GM12878 (cell line): ENCODE data around the gene SIGLEC11. TPM values are rescaled to one million over a fixed set of nuclear protein-coding genes. Genes with fewer than 3 reads are reported as not detected.

ENCODE experiments used
- ATAC-seq: fragments of 200-7000 bp; cut with Tn5 transposase; 3 replicates; pipeline ENCODE4 v1.9.1; 2020; ENCODE audit warnings: mild to moderate bottlenecking, moderate library complexity
- BruUV-seq: library from RNA; stranded (reverse); fragments of 400-500 nt; replicated peaks from 2 replicates; lab custom pipeline; 2021; lab: Mats Ljungman, UMichigan
- CTCF ChIA-PET: fragments of 300-600 bp; sonication (Branson Sonifier 250); formaldehyde crosslinking; extraction: SDS; loops from one replicate; lab custom pipeline; 2021; ENCODE audit warnings: inconsistent platforms; lab: Yijun Ruan, JAX
- POLR2A ChIA-PET: fragments of 350-600 bp; formaldehyde crosslinking; extraction: SDS; loops from one replicate; lab custom pipeline; 2021; ENCODE audit warnings: inconsistent platforms; lab: Charles Lee
- RAD21 ChIA-PET: fragments of 300-600 bp; sonication (Branson Sonifier 250); formaldehyde crosslinking; loops from one replicate; lab custom pipeline; 2023; ENCODE audit warnings: antibody characterized with exemption; ENCODE audit not compliant: unreplicated experiment; lab: Charles Lee
- SMC1A ChIA-PET: fragments of 300-600 bp; sonication (Branson Sonifier 250); formaldehyde crosslinking; loops from one replicate; lab custom pipeline; 2023; ENCODE audit not compliant: unreplicated experiment, uncharacterized antibody; lab: Charles Lee
- DNase-seq: peaks from one replicate; pipeline ENCODE4 v3.0.0-alpha.2; 2011; ENCODE audit warnings: low read depth, low spot score
- FAIRE-seq: peaks from 3 replicates; lab custom pipeline; 2011; peaks lifted over from hg19 to GRCh38; lab: Jason Lieb, UNC
- H2AFZ ChIP-seq: 2 replicates; pipeline ENCODE4 v1.6.0; 2011; ENCODE audit warnings: low read depth, low read length, control low read depth; ENCODE audit not compliant: control insufficient read depth
- H3K27ac ChIP-seq: 2 replicates; pipeline ENCODE4 v1.5.1; 2011; ENCODE audit warnings: control low read depth; ENCODE audit not compliant: control insufficient read depth, insufficient read depth
- H3K27me3 ChIP-seq, 2 experiments: replicated peaks in 1 of 2; 2 replicates each; pipeline versions ENCODE4 v1.6.0 to v1.6.1; 2011; ENCODE audit warnings: low read length in 1 of 2; ENCODE audit not compliant: control insufficient read depth in 2 of 2, insufficient read depth in 2 of 2
- H3K36me3 ChIP-seq, 2 experiments: 2 replicates each; pipeline ENCODE4 v1.5.1; 2011; ENCODE audit warnings: low read length in 1 of 2; ENCODE audit not compliant: control insufficient read depth in 2 of 2, insufficient read depth in 2 of 2
- H3K4me1 ChIP-seq: 2 replicates; pipeline ENCODE4 v1.6.1; 2011; ENCODE audit warnings: mild to moderate bottlenecking, low read length, moderate library complexity, mixed read lengths; ENCODE audit not compliant: control insufficient read depth, insufficient read depth
- H3K4me2 ChIP-seq: 2 replicates; pipeline ENCODE4 v1.6.0; 2011; ENCODE audit warnings: control low read depth; ENCODE audit not compliant: control insufficient read depth, insufficient read depth
- H3K4me3 ChIP-seq: fragments of 200-600 bp; sonication (generic); 2 replicates; pipeline ENCODE4 v1.5.1; 2016
- H3K79me2 ChIP-seq: 2 replicates; pipeline ENCODE4 v1.6.0; 2011; ENCODE audit warnings: low read length; ENCODE audit not compliant: control insufficient read depth, insufficient read depth
- H3K9ac ChIP-seq: 2 replicates; pipeline ENCODE4 v1.8.0; 2011; ENCODE audit warnings: low read length, control low read depth, mixed read lengths; ENCODE audit not compliant: control insufficient read depth, insufficient read depth
- H3K9me3 ChIP-seq: replicated peaks from 3 replicates; pipeline ENCODE4 v1.5.1; 2011; ENCODE audit warnings: mild to moderate bottlenecking, low read length; ENCODE audit not compliant: control insufficient read depth, insufficient read depth
- H4K20me1 ChIP-seq: 2 replicates; pipeline ENCODE4 v1.6.0; 2011; ENCODE audit not compliant: control insufficient read depth, insufficient read depth
- HDAC6 ChIP-seq: fragments of 200-600 bp; sonication (generic); IDR thresholded peaks from one replicate; pipeline ENCODE4 v1.8.0; 2017; ENCODE audit warnings: antibody characterized with exemption; ENCODE audit not compliant: unreplicated experiment
- WGBS: methylation state at CpG from one replicate; pipeline ENCODE4 v1.1.6; 2016; ENCODE audit warnings: low lambda C conversion rate; ENCODE audit not compliant: insufficient replicate concordance, insufficient coverage; ENCODE audit errors: missing lambda C conversion rate; 5-methylcytosine and 5-hydroxymethylcytosine counted together
- in situ Hi-C: fragments of 300-500 bp; cut with MboI; formaldehyde crosslinking; loops from 9 replicates; pipeline ENCODE4 v1.14.3; 2018; ENCODE audit warnings: mixed read lengths
- intact Hi-C: fragments of 100-400 bp; cut with micrococcal nuclease; formaldehyde crosslinking; loops from one replicate; pipeline ENCODE4 v1.14.2; 2022; ENCODE audit not compliant: unreplicated experiment
- polyA plus RNA-seq, 11 experiments: library from polyadenylated mRNA; depleted of rRNA in 4 of 11; unstranded in 6 of 11; stranded (reverse) in 5 of 11; fragments of >200 nt; fragmentation: Nextera tagmentation in 4 of 11; fragmentation: Illumina TruSeq in 1 of 11; extraction: Ambion mirVana in 4 of 11; extraction: Trizol in 1 of 11; gene quantifications; 1 replicate in 1 of 11; 2 replicates in 10 of 11; pipeline versions ENCODE4 v1.2.1 to v1.2.3, GENCODE V29; 2011 to 2016; ENCODE audit warnings: inconsistent platforms in 2 of 11, missing spikeins in 2 of 11, low read depth in 1 of 11
- total RNA-seq, 4 experiments: library from RNA; depleted of rRNA in 3 of 4; stranded (reverse); fragments of >200 nt in 3 of 4; fragmentation: Illumina TruSeq in 1 of 4; extraction: Trizol in 1 of 4; gene quantifications; 2 replicates each; pipeline versions ENCODE4 v1.2.1 to v1.2.3, GENCODE V29; 2013 to 2021
- TF ChIP-seq, protein P1 (sequence below): fragments of 450-650 bp; IDR thresholded peaks from 2 replicates; pipeline ENCODE4 v1.6.1; 2017; ENCODE audit warnings: antibody characterized with exemption, mild to moderate bottlenecking, moderate library complexity

The SIGLEC11 gene
- total and polyA plus RNA-seq, 10 of the 15 experiments (the other 5 are each of a cell fraction or from before 2014, with no cell fraction given), result not detected

GRCh38 chr19:49938662-49939061, 22.3 kb downstream of the SIGLEC11 start:
- BruUV-seq, result no TSS peak
- POLR2A ChIA-PET, result no interaction called here

More at GRCh38 chr19:49938662-49939061, 22.3 kb downstream of the SIGLEC11 start:
- Histone ChIP-seq H2AFZ (no peak overlapping the region), H3K4me2 (no peak overlapping the region), H3K9me3 (no peaks in the 10 kb centered on the region), H3K4me1 (no peaks in the 10 kb centered on the region), H3K27me3 (no peaks in the 10 kb centered on the region), H4K20me1 (no peaks in the 10 kb centered on the region), H3K9ac (no peak overlapping the region), H3K79me2 (no peaks in the 10 kb centered on the region), H3K4me3 (no peak overlapping the region), H3K27ac (no peak overlapping the region), H3K36me3 (no peaks in the 10 kb centered on the region)
- ChIA-PET RAD21 (interaction anchor here (1.0 kb wide), 1 partner anchor 15 kb away, joined by 3 read pairs; no protein-coding TSS in a partner anchor), SMC1A (interaction anchor here (1.0 to 2.2 kb wide), 6 partner anchors 9 to 47 kb away, joined by 3 to 6 read pairs (median 4); partner anchors contain the start of genes ATF5 and NUP62), CTCF (interaction anchor here (1.0 to 5.0 kb wide), 10 partner anchors 9 to 346 kb away, joined by 3 to 23 read pairs (median 6); no protein-coding TSS in a partner anchor)
- WGBS, result 44% methylated on average over 4 of the region's 4 CpGs
- in situ Hi-C loops, result loop anchor here (5.0 to 10.0 kb wide), 2 partner anchors 44 to 196 kb away; no protein-coding TSS in a partner anchor
- no peak for ATAC-seq
- FAIRE-seq, result no peak
- intact Hi-C loops, result no loop called here
- no peak for TF ChIP-seq HDAC6
- TF ChIP-seq, protein P1, sequence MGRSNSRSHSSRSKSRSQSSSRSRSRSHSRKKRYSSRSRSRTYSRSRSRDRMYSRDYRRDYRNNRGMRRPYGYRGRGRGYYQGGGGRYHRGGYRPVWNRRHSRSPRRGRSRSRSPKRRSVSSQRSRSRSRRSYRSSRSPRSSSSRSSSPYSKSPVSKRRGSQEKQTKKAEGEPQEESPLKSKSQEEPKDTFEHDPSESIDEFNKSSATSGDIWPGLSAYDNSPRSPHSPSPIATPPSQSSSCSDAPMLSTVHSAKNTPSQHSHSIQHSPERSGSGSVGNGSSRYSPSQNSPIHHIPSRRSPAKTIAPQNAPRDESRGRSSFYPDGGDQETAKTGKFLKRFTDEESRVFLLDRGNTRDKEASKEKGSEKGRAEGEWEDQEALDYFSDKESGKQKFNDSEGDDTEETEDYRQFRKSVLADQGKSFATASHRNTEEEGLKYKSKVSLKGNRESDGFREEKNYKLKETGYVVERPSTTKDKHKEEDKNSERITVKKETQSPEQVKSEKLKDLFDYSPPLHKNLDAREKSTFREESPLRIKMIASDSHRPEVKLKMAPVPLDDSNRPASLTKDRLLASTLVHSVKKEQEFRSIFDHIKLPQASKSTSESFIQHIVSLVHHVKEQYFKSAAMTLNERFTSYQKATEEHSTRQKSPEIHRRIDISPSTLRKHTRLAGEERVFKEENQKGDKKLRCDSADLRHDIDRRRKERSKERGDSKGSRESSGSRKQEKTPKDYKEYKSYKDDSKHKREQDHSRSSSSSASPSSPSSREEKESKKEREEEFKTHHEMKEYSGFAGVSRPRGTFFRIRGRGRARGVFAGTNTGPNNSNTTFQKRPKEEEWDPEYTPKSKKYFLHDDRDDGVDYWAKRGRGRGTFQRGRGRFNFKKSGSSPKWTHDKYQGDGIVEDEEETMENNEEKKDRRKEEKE, result no peak
- no peak for DNase-seq
